ENCODE measurements around the gene BRCA2. TPM values are rescaled to one million over a fixed set of nuclear protein-coding genes. Genes with fewer than 3 reads are reported as not detected.

Gene BRCA2
- total and polyA plus RNA-seq, 9 of the 15 experiments (the other 6 are each of a cell fraction or from before 2014, with no cell fraction given) = 4.1 to 17.3 (median 5.8) TPM

GRCh38 chr13:32311188-32311897 lies 4.0 kb upstream of the BRCA2 start:
- intact Hi-C loops (cut with micrococcal nuclease) = loop anchor here (5.0 kb wide), 1 partner anchor 289 kb away; no protein-coding TSS in a partner anchor
- POLR2A ChIA-PET = interaction anchor here (0.7 kb wide), 1 partner anchor 62 kb away, joined by 3 read pairs; no protein-coding TSS in a partner anchor
- no peak for FAIRE-seq

More at GRCh38 chr13:32311188-32311897, 4.0 kb upstream of the BRCA2 start:
- DNase-seq (ENCODE audit: extremely low read depth in 1 of 4, low spot score in 3 of 4) = no peak
- 21% methylated on average over 18 of the region's 36 CpGs for WGBS (ENCODE audit: insufficient coverage, low coverage, missing lambda C conversion rate)
- Histone ChIP-seq H3K4me3 (no peak overlapping the region), H3K4me2 (ENCODE audit: insufficient read depth, low read length) (no peak overlapping the region), H3K79me2 (ENCODE audit: control insufficient read depth, insufficient read depth, low read length) (peaks cover 7% of the 10 kb centered on the region), H3K4me1 (replicated peaks in 1 of 2; ENCODE audit: control insufficient read depth in 2 of 2, insufficient read depth in 2 of 2, low read length in 2 of 2) (peaks cover 0 to 11% of the 10 kb centered on the region in 2 experiments; a peak in 2 of 5 replicates), H3K9me1 (ENCODE audit: control insufficient read depth, insufficient read depth, low read length) (no peaks in the 10 kb centered on the region), H4K20me1 (replicated peaks; ENCODE audit: control insufficient read depth, insufficient read depth, low read length) (no peaks in the 10 kb centered on the region), H2AFZ (ENCODE audit: low read depth, low read length) (no peak overlapping the region), H3K27me3 (ENCODE audit: control insufficient read depth in 2 of 2, insufficient read depth in 2 of 2, low read length in 2 of 2) (no peaks in the 10 kb centered on the region), H3K27ac (ENCODE audit: extremely low read depth, low read depth, low read length) (no peak overlapping the region), H3K9me3 (replicated peaks; ENCODE audit: control insufficient read depth, insufficient read depth, low read depth, low read length) (no peaks in the 10 kb centered on the region), H3K9ac (ENCODE audit: insufficient read depth in 1 of 2, low read depth in 2 of 2, low read length in 2 of 2) (no peak overlapping the region), H3K36me3 (ENCODE audit: control insufficient read depth, insufficient read depth, low read length) (no peaks in the 10 kb centered on the region)
- no peak for TF ChIP-seq ZNF436 (CRISPR knock-in tag; IDR thresholded peaks at IDR 0.05)
- TF ChIP-seq HDAC1 (IDR thresholded peaks at IDR 0.05) = no peak
- no peak for TF ChIP-seq RNF219 (CRISPR knock-in tag; IDR thresholded peaks at IDR 0.05)
- TF ChIP-seq AFF4 (CRISPR knock-in tag; IDR thresholded peaks at IDR 0.05) = no peak
- TF ChIP-seq KLF13 (tag; IDR thresholded peaks at IDR 0.05; ENCODE audit: borderline replicate concordance, low read depth) = no peak
- TF ChIP-seq SNIP1 (IDR thresholded peaks at IDR 0.05; ENCODE audit: low read depth) = no peak
- TF ChIP-seq MLX (CRISPR knock-in tag; conservative IDR thresholded peaks at IDR 0.05) = no peak
- no peak for TF ChIP-seq MBD1 (CRISPR knock-in tag; IDR thresholded peaks at IDR 0.05)
- no peak for TF ChIP-seq TCFL5 (CRISPR knock-in tag; conservative IDR thresholded peaks at IDR 0.05)
- TF ChIP-seq MECOM (CRISPR knock-in tag; IDR thresholded peaks at IDR 0.05) = no peak
- no peak for TF ChIP-seq SRF (CRISPR knock-in tag; IDR thresholded peaks at IDR 0.05)
- TF ChIP-seq ZNF24 (IDR thresholded peaks at IDR 0.05) = no peak
- CTCF ChIA-PET (ENCODE audit: low intra/inter-chr PET ratio) = no interaction called here
- no peak for ATAC-seq
- BruUV-seq (replicated peaks) = no TSS peak
- in situ Hi-C loops (cut with MboI) = loop anchor here (25.0 kb wide), 1 partner anchor 399 kb away; no protein-coding TSS in a partner anchor
